ENCODE results near the gene CDH12.

The CDH12 gene

DNA sequence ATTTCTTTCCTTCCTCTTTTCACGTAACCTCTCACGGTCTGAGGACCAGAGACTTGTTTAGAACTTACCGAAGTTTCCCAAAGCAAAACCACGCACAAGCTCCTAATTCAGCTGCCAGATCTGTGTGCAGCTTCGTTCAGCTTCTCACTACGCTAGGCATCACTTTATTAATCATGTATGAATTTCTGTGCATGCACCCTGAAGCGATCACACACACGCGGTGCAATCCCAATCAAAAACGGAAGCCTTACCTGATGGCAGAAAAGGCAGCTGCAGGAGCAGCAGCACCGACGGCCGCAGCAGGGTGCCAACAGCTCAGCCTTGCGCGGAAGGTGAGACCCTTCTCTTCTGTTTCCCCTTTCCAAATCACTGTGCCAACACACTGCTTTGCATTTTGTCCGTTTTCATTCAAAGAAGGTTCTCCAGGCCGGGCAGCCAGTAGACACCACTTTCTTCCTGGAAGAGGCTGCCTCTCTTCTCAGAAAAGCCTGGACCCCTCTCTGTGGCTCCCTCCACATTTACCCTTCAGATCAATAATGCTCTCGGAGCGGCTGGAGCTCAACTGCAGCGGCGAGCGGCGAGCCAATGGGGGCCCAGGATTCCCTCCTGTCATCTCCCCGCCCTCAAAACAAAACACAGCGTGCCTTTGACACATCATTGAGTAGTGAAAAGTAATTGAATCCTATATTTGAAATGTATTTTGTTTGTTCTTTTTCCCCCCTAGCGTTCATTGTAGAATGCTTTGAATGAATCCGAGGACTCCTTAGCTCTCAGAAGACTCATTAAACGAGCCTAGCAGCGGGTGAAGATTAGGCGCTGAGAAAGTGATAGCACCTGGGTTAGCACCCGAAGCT, at the start of gene CDH12:
Gene CDH12, minus strand, starts transcription at position 538 of the 854 bp plus-strand sequence.
- TF ChIP-seq, protein P1, sequence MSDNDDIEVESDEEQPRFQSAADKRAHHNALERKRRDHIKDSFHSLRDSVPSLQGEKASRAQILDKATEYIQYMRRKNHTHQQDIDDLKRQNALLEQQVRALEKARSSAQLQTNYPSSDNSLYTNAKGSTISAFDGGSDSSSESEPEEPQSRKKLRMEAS (IDR thresholded peaks at IDR 0.05): no peak
- TF ChIP-seq REST (IDR thresholded peaks at IDR 0.05; ENCODE audit: low read depth): no peak
- TF ChIP-seq FOXM1 (IDR thresholded peaks at IDR 0.05; ENCODE audit: borderline replicate concordance, low read depth): no peak
- TF ChIP-seq RAD21 (IDR thresholded peaks at IDR 0.05; ENCODE audit: low read depth): no peak
- TF ChIP-seq TCF12 (IDR thresholded peaks at IDR 0.05; ENCODE audit: low read depth): no peak
- no peak for TF ChIP-seq EP300 (IDR thresholded peaks at IDR 0.05; ENCODE audit: borderline replicate concordance)
- no peak for TF ChIP-seq EGR1 (IDR thresholded peaks at IDR 0.05)
- no peak for TF ChIP-seq YY1 (IDR thresholded peaks at IDR 0.05; ENCODE audit: low read depth)
- TF ChIP-seq TAF1 (IDR thresholded peaks at IDR 0.05; ENCODE audit: low read depth): no peak

DNA sequence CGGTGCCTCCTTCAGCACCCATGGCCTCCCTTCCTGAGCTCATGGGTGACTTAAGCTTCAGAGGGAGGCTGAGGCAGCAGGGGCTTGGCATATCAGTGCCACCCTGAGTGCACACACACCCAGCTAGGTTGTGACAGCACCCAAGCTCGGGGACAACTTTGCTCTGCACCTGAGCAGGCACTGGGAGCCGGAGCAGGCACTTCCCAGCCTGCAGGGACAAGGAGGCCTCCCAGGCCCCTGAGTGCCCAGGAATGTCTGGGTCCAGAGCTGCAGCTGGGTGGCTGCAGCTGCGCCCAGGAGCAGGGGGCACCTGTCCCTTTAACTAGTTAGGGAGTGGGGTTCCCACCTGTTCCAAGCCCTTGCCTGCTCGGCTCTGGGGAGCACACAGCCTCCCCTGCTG, 48.7 kb upstream of the CDH12 start:
- TF ChIP-seq RAD21 (IDR thresholded peaks at IDR 0.05; ENCODE audit: low read depth) (no peak), EGR1 (IDR thresholded peaks at IDR 0.05) (no peak), YY1 (IDR thresholded peaks at IDR 0.05; ENCODE audit: low read depth) (no peak), TEAD4 (IDR thresholded peaks at IDR 0.05) (no peak), ZBTB7A (IDR thresholded peaks at IDR 0.05; ENCODE audit: low read depth) (no peak), CREB1 (IDR thresholded peaks at IDR 0.05; ENCODE audit: low read depth) (no peak), NFIC (IDR thresholded peaks at IDR 0.05) (no peak), USF1 (IDR thresholded peaks at IDR 0.05) (no peak), REST (IDR thresholded peaks at IDR 0.05; ENCODE audit: low read depth) (no peak), TAF1 (IDR thresholded peaks at IDR 0.05; ENCODE audit: low read depth) (no peak), FOXM1 (IDR thresholded peaks at IDR 0.05; ENCODE audit: borderline replicate concordance, low read depth) (no peak), CEBPB (IDR thresholded peaks at IDR 0.05) (no peak)
- TF ChIP-seq, protein P1 (IDR thresholded peaks at IDR 0.05): no peak

DNA sequence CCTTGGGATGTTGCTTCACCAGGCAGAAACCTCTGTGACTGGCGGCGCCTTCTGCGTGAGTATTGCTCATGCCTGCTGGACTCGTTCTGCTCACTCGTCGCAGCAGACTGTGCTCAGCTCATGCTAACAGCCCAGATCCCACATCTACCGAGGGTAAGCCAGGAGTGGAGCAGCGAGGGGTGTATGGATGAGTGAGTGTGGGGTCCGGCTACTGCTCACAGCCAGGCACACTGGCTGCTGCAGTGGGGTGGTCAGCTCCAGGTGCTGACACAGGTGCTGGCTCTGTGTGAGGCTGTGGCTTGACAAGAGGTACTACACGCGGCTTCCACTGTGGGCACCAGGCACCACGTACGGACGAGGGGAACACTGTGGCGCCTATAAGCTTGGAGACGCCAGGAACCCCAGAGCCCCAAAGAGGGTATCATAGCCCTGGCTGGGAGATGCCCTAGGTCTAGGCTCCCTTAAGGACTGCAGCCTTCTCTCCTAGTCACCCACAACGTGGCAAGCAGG, 47.7 kb upstream of the CDH12 start:
- TF ChIP-seq YY1 (IDR thresholded peaks at IDR 0.05; ENCODE audit: low read depth) (no peak), ZBTB7A (IDR thresholded peaks at IDR 0.05; ENCODE audit: low read depth) (no peak), TAF1 (IDR thresholded peaks at IDR 0.05; ENCODE audit: low read depth) (no peak), TCF12 (IDR thresholded peaks at IDR 0.05; ENCODE audit: low read depth) (no peak), TEAD4 (IDR thresholded peaks at IDR 0.05) (no peak)
- TF ChIP-seq, protein P1 (IDR thresholded peaks at IDR 0.05): no peak

DNA sequence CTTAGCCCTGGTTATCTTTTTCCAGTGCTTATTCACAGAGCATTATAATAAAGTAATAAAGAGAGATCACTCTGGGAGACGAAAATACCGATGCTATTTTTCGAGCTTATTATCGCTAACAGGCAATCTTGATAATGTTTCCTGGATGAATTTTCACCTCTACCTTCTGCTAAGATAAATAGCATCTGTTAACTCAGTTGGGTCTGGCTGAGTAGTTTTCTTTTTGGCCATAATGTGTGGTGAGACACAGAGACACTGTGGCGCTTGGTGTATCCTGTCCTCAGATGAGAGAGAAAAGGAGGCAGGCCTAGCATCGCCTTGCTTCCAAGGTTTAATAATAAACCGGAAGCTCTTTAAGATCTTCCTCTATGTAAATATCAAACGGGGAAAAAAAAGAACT, 46.2 kb upstream of the CDH12 start:
- TF ChIP-seq EGR1 (IDR thresholded peaks at IDR 0.05) (no peak), EP300 (IDR thresholded peaks at IDR 0.05; ENCODE audit: borderline replicate concordance) (no peak)
- TF ChIP-seq, protein P1 (IDR thresholded peaks at IDR 0.05): no peak

DNA sequence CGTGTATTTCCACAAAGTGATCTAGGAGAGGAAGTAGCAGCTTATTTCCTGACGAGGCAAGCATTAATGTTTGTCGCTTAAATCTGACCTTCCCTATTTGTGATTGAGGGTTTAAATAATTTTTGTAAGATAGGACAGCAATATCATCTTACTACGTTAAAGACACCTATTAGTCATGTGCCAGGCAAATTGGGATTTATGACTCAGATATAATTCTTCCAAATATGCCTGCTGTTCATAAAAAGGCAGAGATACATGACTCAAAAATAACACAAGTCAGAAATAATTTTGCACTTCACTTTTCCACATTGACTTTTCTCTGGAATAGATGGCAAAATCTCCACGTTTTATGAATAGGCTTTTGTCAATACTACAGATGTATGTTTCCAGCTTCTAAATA, 43.0 kb upstream of the CDH12 start:
- TF ChIP-seq NFIC (IDR thresholded peaks at IDR 0.05): no peak
- TF ChIP-seq TAF1 (IDR thresholded peaks at IDR 0.05; ENCODE audit: low read depth): no peak
- no peak for TF ChIP-seq CREB1 (IDR thresholded peaks at IDR 0.05; ENCODE audit: low read depth)
- no peak for TF ChIP-seq YY1 (IDR thresholded peaks at IDR 0.05; ENCODE audit: low read depth)
- TF ChIP-seq EP300 (IDR thresholded peaks at IDR 0.05; ENCODE audit: borderline replicate concordance): no peak
- TF ChIP-seq CEBPB (IDR thresholded peaks at IDR 0.05): no peak
- TF ChIP-seq FOXM1 (IDR thresholded peaks at IDR 0.05; ENCODE audit: borderline replicate concordance, low read depth): no peak
- TF ChIP-seq, protein P1 (IDR thresholded peaks at IDR 0.05): no peak
- no peak for TF ChIP-seq EGR1 (IDR thresholded peaks at IDR 0.05)
- no peak for TF ChIP-seq TEAD4 (IDR thresholded peaks at IDR 0.05)
- TF ChIP-seq REST (IDR thresholded peaks at IDR 0.05; ENCODE audit: low read depth): no peak
- TF ChIP-seq ZBTB7A (IDR thresholded peaks at IDR 0.05; ENCODE audit: low read depth): no peak
- TF ChIP-seq USF1 (IDR thresholded peaks at IDR 0.05): no peak
- no peak for TF ChIP-seq RAD21 (IDR thresholded peaks at IDR 0.05; ENCODE audit: low read depth)
- no peak for TF ChIP-seq TCF12 (IDR thresholded peaks at IDR 0.05; ENCODE audit: low read depth)
